HCT116 (cell line): ENCODE results near the gene HK3. TPM values are rescaled to one million over a fixed set of nuclear protein-coding genes. Genes with fewer than 3 reads are reported as not detected.

Experiments used
- ATAC-seq: fragments of 200-7000 bp; cut with Tn5 transposase; 2 replicates; pipeline ENCODE4 v1.9.1; 2020; ENCODE audit warnings: mild to moderate bottlenecking, moderate library complexity
- BruUV-seq: library from RNA; stranded (reverse); fragments of 400-500 nt; replicated peaks from 2 replicates; lab custom pipeline; 2021; lab: Mats Ljungman, UMichigan
- CTCF ChIA-PET: fragments of 300-600 bp; sonication (Branson Sonifier 250); formaldehyde crosslinking; loops from one replicate; lab custom pipeline; 2021; ENCODE audit warnings: antibody characterized with exemption; lab: Charles Lee
- POLR2A ChIA-PET: fragments of 300-600, 350-600 bp; sonication (Branson Sonifier 250); formaldehyde crosslinking; loops from one replicate; lab custom pipeline; 2021; ENCODE audit warnings: antibody characterized with exemption; lab: Charles Lee
- RAD21 ChIA-PET, 2 experiments: fragments of 300-600 bp; sonication (Branson Sonifier 250); formaldehyde crosslinking; loops; one replicate each; lab custom pipeline; 2023; ENCODE audit warnings: low total read pairs in 2 of 2; ENCODE audit not compliant: uncharacterized antibody in 2 of 2, unreplicated experiment in 2 of 2, low non-redundant PET in 1 of 2; lab: Charles Lee
- DNase-seq: peaks from one replicate; pipeline ENCODE4 v3.0.0-alpha.2; 2010; ENCODE audit warnings: low read depth, low spot score
- H2AFZ ChIP-seq: fragments of 200-600 bp; shearing (Covaris generic), sonication (generic); 2 replicates; pipeline ENCODE4 v1.6.1; 2017; ENCODE audit warnings: low read depth, mixed run types, mixed read lengths, antibody characterized with exemption, low read length; ENCODE audit not compliant: poor library complexity, severe bottlenecking
- H3K27ac ChIP-seq: 2 replicates; pipeline ENCODE4 v1.5.1; 2012; ENCODE audit warnings: low read depth, low read length
- H3K27me3 ChIP-seq: fragments of 200-600 bp; sonication (generic); 2 replicates; pipeline ENCODE4 v1.6.1; 2016; ENCODE audit warnings: mixed run types, low read length, mixed read lengths; ENCODE audit not compliant: insufficient read depth
- H3K36me3 ChIP-seq, 2 experiments: fragments of 200-500 bp in 1 of 2; fragments of 200-600 bp in 1 of 2; sonication (Bioruptor generic) in 1 of 2; sonication (generic) in 1 of 2; 2 replicates each; pipeline versions ENCODE4 v1.5.1 to v1.6.1; 2014 to 2016; ENCODE audit warnings: low read length in 2 of 2, inconsistent platforms in 1 of 2, mixed read lengths in 1 of 2, mixed run types in 1 of 2; ENCODE audit not compliant: insufficient read depth in 2 of 2, control insufficient read depth in 1 of 2
- H3K4me1 ChIP-seq, 2 experiments: fragments of 200-600 bp in 1 of 2; sonication (generic) in 1 of 2; 2 replicates each; pipeline versions ENCODE4 v1.5.1 to v1.6.1; 2012 to 2017; ENCODE audit warnings: low read length in 2 of 2, inconsistent platforms in 1 of 2, mild to moderate bottlenecking in 1 of 2, mixed read lengths in 1 of 2, mixed run types in 1 of 2, moderate library complexity in 1 of 2; ENCODE audit not compliant: insufficient read depth in 2 of 2, control insufficient read depth in 1 of 2
- H3K4me2 ChIP-seq: fragments of 200-600 bp; sonication (generic); 2 replicates; pipeline ENCODE4 v1.6.1; 2017; ENCODE audit warnings: mixed run types, low read length, mixed read lengths
- H3K4me3 ChIP-seq, 2 experiments: fragments of 200-600 bp in 1 of 2; sonication (generic) in 1 of 2; replicated peaks in 1 of 2; 2 replicates each; pipeline ENCODE4 v1.5.1; 2011 to 2016; ENCODE audit warnings: low read length in 2 of 2, control low read depth in 1 of 2, low read depth in 1 of 2, mild to moderate bottlenecking in 1 of 2, mixed read lengths in 1 of 2, mixed run types in 1 of 2
- H3K79me2 ChIP-seq: fragments of 200-600 bp; sonication (generic); 2 replicates; pipeline ENCODE4 v1.6.1; 2017; ENCODE audit warnings: mild to moderate bottlenecking, mixed run types, low read length, moderate library complexity, mixed read lengths; ENCODE audit not compliant: insufficient read depth
- H3K9ac ChIP-seq: fragments of 200-600 bp; sonication (generic); 2 replicates; pipeline ENCODE4 v1.6.1; 2016; ENCODE audit warnings: low read length, mixed read lengths
- H3K9me2 ChIP-seq: fragments of 200-600 bp; sonication (generic), shearing (Covaris generic); 2 replicates; pipeline ENCODE4 v1.6.1; 2017; ENCODE audit warnings: mixed run types, mild to moderate bottlenecking, moderate library complexity; ENCODE audit not compliant: insufficient read depth
- H3K9me3 ChIP-seq, 2 experiments: fragments of 200-500 bp in 1 of 2; fragments of 200-600 bp in 1 of 2; sonication (Bioruptor generic) in 1 of 2; sonication (generic) in 1 of 2; 2 replicates each; pipeline ENCODE4 v1.6.1; 2014 to 2017; ENCODE audit warnings: low read length in 2 of 2, mixed read lengths in 2 of 2, inconsistent platforms in 1 of 2, low read depth in 1 of 2, mild to moderate bottlenecking in 1 of 2, mixed run types in 1 of 2, moderate library complexity in 1 of 2; ENCODE audit not compliant: control insufficient read depth in 1 of 2, insufficient read depth in 1 of 2
- H4K20me1 ChIP-seq: fragments of 200-600 bp; sonication (generic), shearing (Covaris generic); 2 replicates; pipeline ENCODE4 v1.6.1; 2017; ENCODE audit warnings: mixed run types, mild to moderate bottlenecking, moderate library complexity; ENCODE audit not compliant: insufficient read depth
- CBX3 ChIP-seq: IDR thresholded peaks from 2 replicates; pipeline ENCODE4 v1.6.1; 2012; ENCODE audit warnings: low read depth
- EGR1 ChIP-seq: IDR thresholded peaks from 2 replicates; pipeline ENCODE4 v1.6.1; 2012; ENCODE audit warnings: low read depth
- ELF1 ChIP-seq: IDR thresholded peaks from 2 replicates; pipeline ENCODE4 v1.6.1; 2012; ENCODE audit warnings: low read depth, borderline replicate concordance
- JUND ChIP-seq: IDR thresholded peaks from 2 replicates; pipeline ENCODE4 v1.6.1; 2012
- POLR2AphosphoS5 ChIP-seq: IDR thresholded peaks from 2 replicates; pipeline ENCODE4 v1.6.1; 2011; ENCODE audit warnings: mild to moderate bottlenecking, low read depth, low read length, moderate library complexity
- RAD21 ChIP-seq: IDR thresholded peaks from 2 replicates; pipeline ENCODE4 v1.6.1; 2012; ENCODE audit warnings: low read depth, mild to moderate bottlenecking
- SP1 ChIP-seq: IDR thresholded peaks from 2 replicates; pipeline ENCODE4 v1.6.1; 2012; ENCODE audit warnings: low read depth
- TCF7L2 ChIP-seq: IDR thresholded peaks from 2 replicates; pipeline ENCODE4 v1.7.0; 2011; ENCODE audit warnings: borderline replicate concordance, inconsistent platforms; ENCODE audit not compliant: insufficient read depth, insufficient read length; ENCODE audit errors: extremely low read depth
- ZBTB33 ChIP-seq: IDR thresholded peaks from 2 replicates; pipeline ENCODE4 v1.6.1; 2011; ENCODE audit warnings: mild to moderate bottlenecking, low read length, moderate library complexity; ENCODE audit not compliant: insufficient replicate concordance; ENCODE audit errors: extremely low read depth
- ZFX ChIP-seq: fragments of 450-650 bp; IDR thresholded peaks from 2 replicates; pipeline ENCODE4 v1.6.1; 2017
- intact Hi-C: fragments of 100-400 bp; cut with micrococcal nuclease; formaldehyde crosslinking; loops from 2 replicates; pipeline ENCODE4 v1.10.0; 2022
- total RNA-seq: library from RNA; stranded (reverse); gene quantifications from one replicate; pipeline ENCODE4 v1.2.1, GENCODE V29; 2021; ENCODE audit not compliant: unreplicated experiment

Gene HK3
- total RNA-seq, 1 experiment from 2014 or later, result 0.30 TPM

- Histone ChIP-seq H3K4me1 (no peaks in the 10 kb centered on the region), H3K4me3 (no peak overlapping the region)
- CTCF ChIA-PET, result no interaction called here
- BruUV-seq, result no TSS peak
- no peak for ATAC-seq
- TF ChIP-seq ZBTB33, result no peak
- TF ChIP-seq RAD21, result no peak
- TF ChIP-seq TCF7L2, result no peak
- TF ChIP-seq, all 23 proteins: peak for 0
- no peak for DNase-seq
- no peak overlapping the region for H3K27ac ChIP-seq
- ChIA-PET POLR2A (no interaction called here), RAD21 (no interaction called here)
- H3K9ac ChIP-seq, result no peak overlapping the region
- no peaks in the 10 kb centered on the region for H4K20me1 ChIP-seq
- intact Hi-C loops, result no loop called here
- H3K27me3 ChIP-seq, result no peaks in the 10 kb centered on the region
- H3K79me2 ChIP-seq, result no peaks in the 10 kb centered on the region
- H3K4me2 ChIP-seq, result no peak overlapping the region
- H3K9me2 ChIP-seq, result no peaks in the 10 kb centered on the region
- H3K36me3 ChIP-seq, result no peaks in the 10 kb centered on the region
- no peaks in the 10 kb centered on the region for H3K9me3 ChIP-seq
- H2AFZ ChIP-seq, result no peak overlapping the region
Observed at GRCh38 chr5:176860381-176860780, 38.8 kb downstream of the HK3 start.

GRCh38 chr5:176859916-176860315 is 39.2 kb downstream of the HK3 start:
- BruUV-seq, result no TSS peak
- intact Hi-C loops, result no loop called here
- Histone ChIP-seq H3K4me3 (no peak overlapping the region), H4K20me1 (no peaks in the 10 kb centered on the region), H3K9me3 (no peaks in the 10 kb centered on the region), H3K27me3 (no peaks in the 10 kb centered on the region), H3K9ac (no peak overlapping the region), H3K36me3 (no peaks in the 10 kb centered on the region), H3K27ac (no peak overlapping the region), H2AFZ (no peak overlapping the region), H3K4me1 (no peaks in the 10 kb centered on the region), H3K4me2 (no peak overlapping the region), H3K79me2 (no peaks in the 10 kb centered on the region), H3K9me2 (no peaks in the 10 kb centered on the region)
- RAD21 ChIA-PET, result no interaction called here
- no peak for ATAC-seq
- POLR2A ChIA-PET, result no interaction called here
- DNase-seq, result no peak
- TF ChIP-seq CBX3, result no peak
- TF ChIP-seq EGR1, result no peak
- no peak for TF ChIP-seq TCF7L2
- TF ChIP-seq POLR2AphosphoS5, result no peak
- no peak for TF ChIP-seq SP1
- TF ChIP-seq ELF1, result no peak
- TF ChIP-seq JUND, result no peak
- TF ChIP-seq ZFX, result no peak
- CTCF ChIA-PET, result interaction anchor here (1.2 kb wide), 1 partner anchor 10 kb away, joined by 3 read pairs; no protein-coding TSS in a partner anchor
